ENCODE data around the gene SLC26A6. TPM values are rescaled to one million over a fixed set of nuclear protein-coding genes. Genes with fewer than 3 reads are reported as not detected.

The SLC26A6 gene
- total and polyA plus RNA-seq, 2 of the 13 experiments (the other 11 are each of a cell fraction or from before 2014, with no cell fraction given) = 40.7 to 184 TPM

DNA sequence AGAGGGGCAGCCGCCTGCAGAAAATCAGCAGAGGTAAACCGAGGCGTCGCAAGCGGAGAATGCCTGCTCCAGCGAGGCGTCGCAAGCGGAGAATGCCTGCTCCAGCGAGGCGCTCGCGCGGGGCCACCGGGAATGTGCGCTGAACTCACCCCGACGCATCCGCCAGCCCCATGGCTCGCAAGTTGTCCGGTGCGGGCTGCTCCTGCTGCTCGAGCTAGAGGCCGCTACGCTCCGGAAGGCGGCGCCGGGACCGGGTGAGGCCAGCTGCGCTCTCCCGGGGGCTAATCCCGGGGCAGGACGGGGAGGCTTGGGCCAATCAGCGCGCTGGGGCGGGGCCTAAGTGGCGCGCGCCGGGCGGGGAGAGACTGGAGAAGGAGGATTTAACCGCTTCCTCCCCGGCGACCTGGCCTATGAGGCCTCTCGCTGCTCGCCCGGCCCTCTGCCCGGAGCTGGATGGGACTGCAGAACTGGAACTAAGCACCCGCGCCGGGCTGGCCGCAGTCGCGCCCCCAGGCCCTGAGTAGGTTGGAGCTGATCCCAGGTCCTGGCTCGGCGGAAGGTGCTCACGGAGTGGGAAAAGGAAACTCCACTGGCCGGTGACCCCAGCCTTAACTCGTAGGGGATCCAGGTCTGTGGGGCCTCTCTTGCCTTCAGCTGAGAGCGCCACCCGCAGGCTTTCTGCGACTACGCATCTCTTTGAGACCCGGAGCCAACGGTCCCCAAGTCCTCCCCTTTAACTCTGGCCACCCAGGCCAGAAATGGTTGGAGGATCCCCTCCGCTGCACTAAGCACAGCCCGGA, at the start of gene SLC26A6 (continued):
- TF ChIP-seq, protein P1, sequence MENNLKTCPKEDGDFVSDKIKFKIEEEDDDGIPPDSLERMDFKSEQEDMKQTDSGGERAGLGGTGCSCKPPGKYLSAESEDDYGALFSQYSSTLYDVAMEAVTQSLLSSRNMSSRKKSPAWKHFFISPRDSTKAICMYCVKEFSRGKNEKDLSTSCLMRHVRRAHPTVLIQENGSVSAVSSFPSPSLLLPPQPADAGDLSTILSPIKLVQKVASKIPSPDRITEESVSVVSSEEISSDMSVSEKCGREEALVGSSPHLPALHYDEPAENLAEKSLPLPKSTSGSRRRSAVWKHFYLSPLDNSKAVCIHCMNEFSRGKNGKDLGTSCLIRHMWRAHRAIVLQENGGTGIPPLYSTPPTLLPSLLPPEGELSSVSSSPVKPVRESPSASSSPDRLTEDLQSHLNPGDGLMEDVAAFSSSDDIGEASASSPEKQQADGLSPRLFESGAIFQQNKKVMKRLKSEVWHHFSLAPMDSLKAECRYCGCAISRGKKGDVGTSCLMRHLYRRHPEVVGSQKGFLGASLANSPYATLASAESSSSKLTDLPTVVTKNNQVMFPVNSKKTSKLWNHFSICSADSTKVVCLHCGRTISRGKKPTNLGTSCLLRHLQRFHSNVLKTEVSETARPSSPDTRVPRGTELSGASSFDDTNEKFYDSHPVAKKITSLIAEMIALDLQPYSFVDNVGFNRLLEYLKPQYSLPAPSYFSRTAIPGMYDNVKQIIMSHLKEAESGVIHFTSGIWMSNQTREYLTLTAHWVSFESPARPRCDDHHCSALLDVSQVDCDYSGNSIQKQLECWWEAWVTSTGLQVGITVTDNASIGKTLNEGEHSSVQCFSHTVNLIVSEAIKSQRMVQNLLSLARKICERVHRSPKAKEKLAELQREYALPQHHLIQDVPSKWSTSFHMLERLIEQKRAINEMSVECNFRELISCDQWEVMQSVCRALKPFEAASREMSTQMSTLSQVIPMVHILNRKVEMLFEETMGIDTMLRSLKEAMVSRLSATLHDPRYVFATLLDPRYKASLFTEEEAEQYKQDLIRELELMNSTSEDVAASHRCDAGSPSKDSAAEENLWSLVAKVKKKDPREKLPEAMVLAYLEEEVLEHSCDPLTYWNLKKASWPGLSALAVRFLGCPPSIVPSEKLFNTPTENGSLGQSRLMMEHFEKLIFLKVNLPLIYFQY (CRISPR knock-in tag; IDR thresholded peaks at IDR 0.05; ENCODE audit: borderline replicate concordance) = no peak; the same call in 1 of the 2 replicates
- TF ChIP-seq MED1 (CRISPR knock-in tag; IDR thresholded peaks at IDR 0.05) (peak; percentile 68), FOXA3 (CRISPR knock-in tag; IDR thresholded peaks at IDR 0.05) (no peak), ETV5 (CRISPR knock-in tag; IDR thresholded peaks at IDR 0.05; ENCODE audit: borderline replicate concordance) (peak; percentile 75), ZNF510 (CRISPR knock-in tag; IDR thresholded peaks at IDR 0.05; ENCODE audit: low read depth) (no peak), SYNCRIP (IDR thresholded peaks at IDR 0.05; ENCODE audit: insufficient read depth, low read depth, low read length) (no peak), SMC3 (IDR thresholded peaks at IDR 0.05; ENCODE audit: low read length) (peak; percentile 56), ZNF235 (CRISPR knock-in tag; IDR thresholded peaks at IDR 0.05; ENCODE audit: borderline replicate concordance) (no peak), ZFY (CRISPR knock-in tag; IDR thresholded peaks at IDR 0.05) (peak; percentile 88), ZNF33B (CRISPR knock-in tag; IDR thresholded peaks at IDR 0.05) (peak; percentile 50; the same call in 1 of the 2 replicates), ZMYM4 (CRISPR knock-in tag; IDR thresholded peaks at IDR 0.05) (peak; percentile 79), RFX5 (IDR thresholded peaks at IDR 0.05; ENCODE audit: low read depth, low read length) (no peak), THYN1 (CRISPR knock-in tag; IDR thresholded peaks at IDR 0.05; ENCODE audit: borderline replicate concordance, low read depth) (no peak), ZNF670 (CRISPR knock-in tag; IDR thresholded peaks at IDR 0.05; ENCODE audit: borderline replicate concordance) (peak; percentile 88)
- TF ChIP-seq, protein P2, sequence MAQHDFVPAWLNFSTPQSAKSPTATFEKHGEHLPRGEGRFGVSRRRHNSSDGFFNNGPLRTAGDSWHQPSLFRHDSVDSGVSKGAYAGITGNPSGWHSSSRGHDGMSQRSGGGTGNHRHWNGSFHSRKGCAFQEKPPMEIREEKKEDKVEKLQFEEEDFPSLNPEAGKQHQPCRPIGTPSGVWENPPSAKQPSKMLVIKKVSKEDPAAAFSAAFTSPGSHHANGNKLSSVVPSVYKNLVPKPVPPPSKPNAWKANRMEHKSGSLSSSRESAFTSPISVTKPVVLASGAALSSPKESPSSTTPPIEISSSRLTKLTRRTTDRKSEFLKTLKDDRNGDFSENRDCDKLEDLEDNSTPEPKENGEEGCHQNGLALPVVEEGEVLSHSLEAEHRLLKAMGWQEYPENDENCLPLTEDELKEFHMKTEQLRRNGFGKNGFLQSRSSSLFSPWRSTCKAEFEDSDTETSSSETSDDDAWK (CRISPR knock-in tag; IDR thresholded peaks at IDR 0.05) = no peak
- TF ChIP-seq, protein P3, sequence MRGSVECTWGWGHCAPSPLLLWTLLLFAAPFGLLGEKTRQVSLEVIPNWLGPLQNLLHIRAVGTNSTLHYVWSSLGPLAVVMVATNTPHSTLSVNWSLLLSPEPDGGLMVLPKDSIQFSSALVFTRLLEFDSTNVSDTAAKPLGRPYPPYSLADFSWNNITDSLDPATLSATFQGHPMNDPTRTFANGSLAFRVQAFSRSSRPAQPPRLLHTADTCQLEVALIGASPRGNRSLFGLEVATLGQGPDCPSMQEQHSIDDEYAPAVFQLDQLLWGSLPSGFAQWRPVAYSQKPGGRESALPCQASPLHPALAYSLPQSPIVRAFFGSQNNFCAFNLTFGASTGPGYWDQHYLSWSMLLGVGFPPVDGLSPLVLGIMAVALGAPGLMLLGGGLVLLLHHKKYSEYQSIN (CRISPR knock-in tag; IDR thresholded peaks at IDR 0.05; ENCODE audit: borderline replicate concordance) = no peak
- TF ChIP-seq, protein P4, sequence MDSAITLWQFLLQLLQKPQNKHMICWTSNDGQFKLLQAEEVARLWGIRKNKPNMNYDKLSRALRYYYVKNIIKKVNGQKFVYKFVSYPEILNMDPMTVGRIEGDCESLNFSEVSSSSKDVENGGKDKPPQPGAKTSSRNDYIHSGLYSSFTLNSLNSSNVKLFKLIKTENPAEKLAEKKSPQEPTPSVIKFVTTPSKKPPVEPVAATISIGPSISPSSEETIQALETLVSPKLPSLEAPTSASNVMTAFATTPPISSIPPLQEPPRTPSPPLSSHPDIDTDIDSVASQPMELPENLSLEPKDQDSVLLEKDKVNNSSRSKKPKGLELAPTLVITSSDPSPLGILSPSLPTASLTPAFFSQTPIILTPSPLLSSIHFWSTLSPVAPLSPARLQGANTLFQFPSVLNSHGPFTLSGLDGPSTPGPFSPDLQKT (CRISPR knock-in tag; IDR thresholded peaks at IDR 0.05; ENCODE audit: borderline replicate concordance) = no peak
- TF ChIP-seq, protein P5, sequence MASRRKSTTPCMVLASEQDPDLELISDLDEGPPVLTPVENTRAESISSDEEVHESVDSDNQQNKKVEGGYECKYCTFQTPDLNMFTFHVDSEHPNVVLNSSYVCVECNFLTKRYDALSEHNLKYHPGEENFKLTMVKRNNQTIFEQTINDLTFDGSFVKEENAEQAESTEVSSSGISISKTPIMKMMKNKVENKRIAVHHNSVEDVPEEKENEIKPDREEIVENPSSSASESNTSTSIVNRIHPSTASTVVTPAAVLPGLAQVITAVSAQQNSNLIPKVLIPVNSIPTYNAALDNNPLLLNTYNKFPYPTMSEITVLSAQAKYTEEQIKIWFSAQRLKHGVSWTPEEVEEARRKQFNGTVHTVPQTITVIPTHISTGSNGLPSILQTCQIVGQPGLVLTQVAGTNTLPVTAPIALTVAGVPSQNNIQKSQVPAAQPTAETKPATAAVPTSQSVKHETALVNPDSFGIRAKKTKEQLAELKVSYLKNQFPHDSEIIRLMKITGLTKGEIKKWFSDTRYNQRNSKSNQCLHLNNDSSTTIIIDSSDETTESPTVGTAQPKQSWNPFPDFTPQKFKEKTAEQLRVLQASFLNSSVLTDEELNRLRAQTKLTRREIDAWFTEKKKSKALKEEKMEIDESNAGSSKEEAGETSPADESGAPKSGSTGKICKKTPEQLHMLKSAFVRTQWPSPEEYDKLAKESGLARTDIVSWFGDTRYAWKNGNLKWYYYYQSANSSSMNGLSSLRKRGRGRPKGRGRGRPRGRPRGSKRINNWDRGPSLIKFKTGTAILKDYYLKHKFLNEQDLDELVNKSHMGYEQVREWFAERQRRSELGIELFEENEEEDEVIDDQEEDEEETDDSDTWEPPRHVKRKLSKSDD (CRISPR knock-in tag; IDR thresholded peaks at IDR 0.05; ENCODE audit: low read depth) = 0 out of 2 replicates have a peak, but pooled peaks have one; percentile 52

All from HepG2 (cell line).